NCI-H2029 treated with DMSO at 0.1 percent for 48 hours (cell line): ENCODE results near the gene ATF6.

Source experiments
- DNase-seq: peaks from one replicate; lab custom pipeline; 2025; lab: John Stamatoyannopoulos, UW

ATF6 gene

GRCh38 chr1:161836018-161836417, 69.9 kb downstream of the ATF6 start:
- DNase-seq = no peak

GRCh38 chr1:161838362-161838761, 72.2 kb downstream of the ATF6 start:
- no peak for DNase-seq

GRCh38 chr1:161838885-161839284, 72.8 kb downstream of the ATF6 start:
- no peak for DNase-seq

- DNase-seq = no peak
Measured at GRCh38 chr1:161839591-161839990, 73.5 kb downstream of the ATF6 start.

GRCh38 chr1:161840363-161840762, 74.2 kb downstream of the ATF6 start:
- DNase-seq = no peak

GRCh38 chr1:161843156-161843555, 77.0 kb downstream of the ATF6 start:
- DNase-seq = no peak

GRCh38 chr1:161844696-161845095, 78.6 kb downstream of the ATF6 start:
- DNase-seq = no peak

- DNase-seq = no peak
Measured at GRCh38 chr1:161848676-161849075, 82.6 kb downstream of the ATF6 start.

- no peak for DNase-seq
Measured at GRCh38 chr1:161849518-161849917, 83.4 kb downstream of the ATF6 start.

GRCh38 chr1:161855260-161855659, 89.1 kb downstream of the ATF6 start:
- DNase-seq = no peak

GRCh38 chr1:161858271-161858670, 92.2 kb downstream of the ATF6 start:
- no peak for DNase-seq

- DNase-seq = no peak
Measured at GRCh38 chr1:161863549-161863948, 97.4 kb downstream of the ATF6 start.

- DNase-seq = no peak
Measured at GRCh38 chr1:161864577-161864976, 98.5 kb downstream of the ATF6 start.

- no peak for DNase-seq
Measured at GRCh38 chr1:161866241-161866640, 100.1 kb downstream of the ATF6 start.

- DNase-seq = no peak
Measured at GRCh38 chr1:161868832-161869231, 102.7 kb downstream of the ATF6 start.

- no peak for DNase-seq
Measured at GRCh38 chr1:161869291-161869690, 103.2 kb downstream of the ATF6 start.

- DNase-seq = no peak
Measured at GRCh38 chr1:161872506-161872905, 106.4 kb downstream of the ATF6 start.

GRCh38 chr1:161879261-161879660, 113.1 kb downstream of the ATF6 start:
- DNase-seq = no peak

GRCh38 chr1:161884475-161884874, 118.4 kb downstream of the ATF6 start:
- peak; percentile 31 for DNase-seq

- DNase-seq = no peak
Measured at GRCh38 chr1:161885003-161885402, 118.9 kb downstream of the ATF6 start.

- DNase-seq = no peak
Measured at GRCh38 chr1:161885759-161886158, 119.6 kb downstream of the ATF6 start.

- no peak for DNase-seq
Measured at GRCh38 chr1:161886589-161886988, 120.5 kb downstream of the ATF6 start.

GRCh38 chr1:161887730-161888287, 121.7 kb downstream of the ATF6 start:
- no peak for DNase-seq

GRCh38 chr1:161890574-161890973, 124.5 kb downstream of the ATF6 start:
- no peak for DNase-seq

GRCh38 chr1:161899091-161899490, 133.0 kb downstream of the ATF6 start:
- DNase-seq = no peak
